Large intestine (tissue), 3 donors: ENCODE measurements around the gene ADAM19. TPM values are rescaled to one million over a fixed set of nuclear protein-coding genes. Genes with fewer than 3 reads are reported as not detected.
"Not testable (repeated sequence)": the region's sequence is repeated elsewhere in the genome, so short reads cannot be mapped to it uniquely, and the experiment has no call there.

Experiments
- DNase-seq, 2 donors: peaks; one replicate each; pipeline versions ENCODE4 v3.0.0 to v3.0.0-alpha.2; 2013
- H3K27ac ChIP-seq: one replicate; pipeline ENCODE4 v1.5.1; 2013; ENCODE audit warnings: low read length
- H3K27me3 ChIP-seq: 2 replicates; pipeline ENCODE4 v1.6.1; 2013; ENCODE audit warnings: low read length; ENCODE audit not compliant: control insufficient read depth, insufficient read depth
- H3K36me3 ChIP-seq: 2 replicates; pipeline ENCODE4 v1.6.1; 2013; ENCODE audit warnings: low read length; ENCODE audit not compliant: control insufficient read depth, insufficient read depth
- H3K4me1 ChIP-seq: one replicate; pipeline ENCODE4 v1.6.1; 2013; ENCODE audit warnings: low read length; ENCODE audit not compliant: control insufficient read depth, insufficient read depth
- H3K4me3 ChIP-seq: one replicate; pipeline ENCODE4 v1.5.1; 2013; ENCODE audit warnings: low read length
- H3K9me3 ChIP-seq: one replicate; pipeline ENCODE4 v1.6.1; 2013; ENCODE audit warnings: mild to moderate bottlenecking, low read depth, low read length, moderate library complexity; ENCODE audit not compliant: control insufficient read depth
- WGBS: methylation state at CpG from one replicate; pipeline ENCODE4 v1.1.5; 2013; ENCODE audit warnings: low lambda C conversion rate; ENCODE audit not compliant: insufficient coverage; 5-methylcytosine and 5-hydroxymethylcytosine counted together
- polyA plus RNA-seq: library from polyadenylated mRNA; unstranded; fragments of 120-200 nt; gene quantifications from one replicate; pipeline ENCODE4 v1.2.1, GENCODE V29; 2013

The ADAM19 gene
- polyA plus RNA-seq, 1 donor, result 13.6 TPM

- Histone ChIP-seq H3K27me3 (no peaks in the 10 kb centered on the region), H3K36me3 (no peaks in the 10 kb centered on the region), H3K27ac (peak overlapping the region; percentile 61), H3K4me1 (no peaks in the 10 kb centered on the region), H3K9me3 (no peaks in the 10 kb centered on the region), H3K4me3 (peak overlapping the region; percentile 34)
- WGBS, result no CpG with 5 or more reads among the region's 13 CpGs
- peak; percentile 72 to 81 for DNase-seq
Measured at GRCh38 chr5:157447201-157447637, 128.4 kb downstream of the ADAM19 start.

DNA sequence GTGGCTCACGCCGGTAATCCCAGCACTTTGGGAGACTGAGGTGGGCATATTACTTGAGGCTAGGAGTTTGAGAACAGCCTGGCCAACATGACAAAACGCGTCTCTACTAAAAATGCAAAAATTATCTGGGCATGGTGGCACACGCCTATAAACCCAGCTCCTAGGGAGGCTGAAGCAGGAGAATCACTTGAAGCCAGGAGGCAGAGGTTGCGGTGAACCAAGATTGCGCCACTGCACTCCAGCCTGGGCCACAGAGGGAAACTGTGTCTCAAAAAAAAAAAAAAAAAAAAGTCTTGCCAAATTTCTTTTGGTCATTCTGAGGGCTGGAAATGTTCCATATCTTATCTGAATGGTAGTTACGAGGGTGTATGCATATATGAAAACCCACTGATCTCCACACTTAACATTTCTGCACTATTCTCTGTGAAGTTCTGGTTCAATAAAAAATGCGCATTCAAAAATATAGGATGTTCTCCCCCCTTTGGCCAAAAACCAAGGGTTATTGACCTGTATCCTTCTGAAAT lies 129.1 kb downstream of the ADAM19 start:
- Histone ChIP-seq H3K27ac (peak overlapping the region; percentile 61), H3K4me1 (no peaks in the 10 kb centered on the region), H3K27me3 (no peaks in the 10 kb centered on the region), H3K4me3 (no peak overlapping the region), H3K9me3 (no peaks in the 10 kb centered on the region), H3K36me3 (no peaks in the 10 kb centered on the region)
- no peak for DNase-seq
- 83% methylated on average over 1 of the region's 9 CpGs for whole genome bisulfite sequencing

DNA sequence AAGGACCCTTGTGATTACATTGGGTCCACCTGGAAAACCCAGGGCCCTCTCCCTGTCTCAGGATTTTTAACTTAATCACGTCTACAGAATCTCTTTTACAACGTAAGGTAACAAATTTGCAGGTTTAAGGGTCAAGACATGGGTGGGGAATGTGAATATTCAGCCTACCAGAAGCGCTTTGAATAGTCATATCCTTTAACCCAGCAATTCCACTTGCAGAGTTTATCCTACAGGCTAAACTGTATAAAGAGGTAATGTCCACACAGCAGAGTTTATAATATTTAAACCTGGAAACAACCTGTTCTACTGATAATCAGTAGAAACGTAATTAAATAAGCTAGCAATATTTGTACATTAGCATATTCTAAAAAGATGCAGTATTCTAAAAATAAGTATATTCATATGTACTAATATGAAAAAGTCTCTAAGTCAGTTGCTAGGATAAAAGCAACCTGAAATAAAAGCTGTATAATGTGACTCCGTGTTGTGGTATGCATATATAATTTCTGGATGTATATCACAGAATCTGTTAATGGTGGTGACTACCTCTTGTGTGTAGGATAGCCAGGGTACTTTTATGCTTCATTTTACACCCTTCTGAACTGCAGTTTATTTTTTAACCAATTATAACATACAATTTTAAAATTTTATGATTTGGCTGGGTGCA lies 129.7 kb downstream of the ADAM19 start:
- no CpG with 5 or more reads among the region's 5 CpGs for WGBS
- H3K4me1 ChIP-seq, result no peaks in the 10 kb centered on the region
- H3K27me3 ChIP-seq, result no peaks in the 10 kb centered on the region

DNA sequence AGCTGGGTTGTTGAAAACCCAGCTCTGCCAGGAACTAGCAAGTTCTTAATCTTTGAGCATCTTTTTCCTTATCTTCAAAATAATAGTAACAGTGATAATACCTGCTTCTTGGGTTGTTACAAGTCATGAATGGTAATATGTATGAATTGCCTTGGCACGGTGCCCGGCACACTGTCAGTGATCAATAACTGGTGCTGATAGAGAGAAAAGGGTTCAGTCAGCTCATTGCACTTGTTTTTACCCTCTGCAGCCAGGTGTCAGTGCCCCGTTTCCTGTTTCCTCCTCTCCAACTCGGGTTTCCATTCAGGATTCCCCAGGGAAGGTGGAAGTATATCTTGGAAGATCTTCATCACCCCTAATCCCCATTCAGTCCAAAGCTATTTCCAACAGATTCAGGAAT lies 131.4 kb downstream of the ADAM19 start:
- H3K36me3 ChIP-seq, result no peaks in the 10 kb centered on the region
- no CpG with 5 or more reads among the region's 4 CpGs for WGBS
- DNase-seq, result no peak
- H3K4me1 ChIP-seq, result no peaks in the 10 kb centered on the region
- H3K27me3 ChIP-seq, result no peaks in the 10 kb centered on the region
- no peak overlapping the region for H3K4me3 ChIP-seq
- H3K9me3 ChIP-seq, result no peaks in the 10 kb centered on the region
- H3K27ac ChIP-seq, result no peak overlapping the region

More for the DNA sequence above, 129.7 kb downstream of the ADAM19 start:
- H3K27ac ChIP-seq, result no peak overlapping the region
- no peak for DNase-seq
- H3K36me3 ChIP-seq, result no peaks in the 10 kb centered on the region
- no peak overlapping the region for H3K4me3 ChIP-seq
- H3K9me3 ChIP-seq, result no peaks in the 10 kb centered on the region

- no peaks in the 10 kb centered on the region for H3K27me3 ChIP-seq
- no peaks in the 10 kb centered on the region for H3K9me3 ChIP-seq
- no CpG with 5 or more reads among the region's 7 CpGs for WGBS
- H3K27ac ChIP-seq, result no peak overlapping the region
- H3K4me3 ChIP-seq, result no peak overlapping the region
- H3K4me1 ChIP-seq, result no peaks in the 10 kb centered on the region
- DNase-seq, result no peak
- H3K36me3 ChIP-seq, result no peaks in the 10 kb centered on the region
Measured at GRCh38 chr5:157443041-157443549, 132.5 kb downstream of the ADAM19 start.

GRCh38 chr5:157434096-157434495 lies 141.5 kb downstream of the ADAM19 start:
- Histone ChIP-seq H3K4me3 (no peak overlapping the region), H3K4me1 (no peaks in the 10 kb centered on the region), H3K9me3 (no peaks in the 10 kb centered on the region), H3K27me3 (no peaks in the 10 kb centered on the region), H3K36me3 (no peaks in the 10 kb centered on the region), H3K27ac (no peak overlapping the region)
- no peak for DNase-seq
- WGBS, result no CpG with 5 or more reads among the region's 4 CpGs

DNA sequence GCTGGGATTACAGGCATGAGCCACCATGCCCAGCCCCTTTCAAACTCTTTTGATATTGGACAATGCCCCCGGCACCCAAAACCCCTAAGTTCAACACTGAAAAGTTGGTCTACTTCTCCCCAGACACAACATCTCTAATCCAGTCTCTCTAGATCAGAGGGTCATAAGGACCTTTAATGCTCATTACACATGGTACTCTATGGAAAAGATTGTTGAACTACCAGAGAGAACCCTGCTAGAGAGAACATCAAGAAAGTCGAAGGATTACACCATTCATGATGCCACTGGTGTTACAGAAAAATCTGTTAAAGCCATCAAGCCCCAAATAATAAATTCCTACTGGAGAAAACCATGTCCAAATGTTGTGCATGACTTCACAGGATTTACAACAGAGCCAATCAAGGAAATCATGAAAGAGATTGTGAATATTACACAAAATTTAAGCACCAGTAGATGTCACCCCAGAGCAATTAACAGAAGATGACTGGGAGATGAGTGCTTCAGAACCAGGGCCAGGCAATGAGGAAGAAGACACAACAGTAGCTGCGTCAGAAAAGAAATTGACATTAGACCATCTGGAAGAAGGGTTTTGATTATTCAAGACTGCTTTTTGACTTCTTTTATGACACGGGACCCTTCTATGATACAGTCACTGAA lies 143.9 kb downstream of the ADAM19 start:
- peak; percentile 38 to 60 for DNase-seq
- WGBS, result 8% methylated on average over 2 of the region's 4 CpGs
- no peak overlapping the region for H3K27ac ChIP-seq

DNA sequence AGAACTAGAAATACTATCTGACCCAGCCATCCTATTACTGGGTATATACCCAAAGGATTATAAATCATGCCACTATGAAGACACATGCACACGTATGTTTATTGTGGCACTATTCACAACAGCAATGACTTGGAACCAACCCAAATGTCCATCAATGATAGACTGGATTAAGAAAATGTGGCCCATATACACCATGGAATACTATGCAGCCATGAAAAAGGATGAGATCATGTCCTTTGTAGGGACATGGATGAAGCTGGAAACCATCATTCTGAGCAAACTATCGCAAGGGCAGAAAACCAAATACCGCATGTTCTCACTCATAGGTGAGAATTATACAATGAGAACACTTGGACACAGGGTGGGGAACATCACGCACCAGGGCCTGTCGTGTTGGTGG lies 145.7 kb downstream of the ADAM19 start:
- H3K9me3 ChIP-seq, DNase-seq, H3K4me3 ChIP-seq, H3K27me3 ChIP-seq, H3K27ac ChIP-seq, H3K4me1 ChIP-seq, H3K36me3 ChIP-seq: not testable (repeated sequence)
- 100% methylated on average over 1 of the region's 5 CpGs for WGBS

More for the DNA sequence above, 143.9 kb downstream of the ADAM19 start:
- Histone ChIP-seq H3K36me3 (no peaks in the 10 kb centered on the region), H3K9me3 (no peaks in the 10 kb centered on the region), H3K4me1 (no peaks in the 10 kb centered on the region), H3K27me3 (no peaks in the 10 kb centered on the region), H3K4me3 (no peak overlapping the region)

Other genes with a start within 250 kb of the ADAM19 start
- gene NIPAL4, start 115.6 kb downstream of the ADAM19 start, polyA plus RNA-seq, result 1.4 TPM
- gene SOX30, start 76.7 kb upstream of the ADAM19 start, polyA plus RNA-seq, result 1.0 TPM
- 0.87 TPM for gene C5orf52, start 95.8 kb upstream of the ADAM19 start, polyA plus RNA-seq
- gene THG1L, start 155.6 kb upstream of the ADAM19 start, polyA plus RNA-seq, result 26.9 TPM
- 8.6 TPM for gene LSM11, start 167.9 kb upstream of the ADAM19 start, polyA plus RNA-seq